Measurements from ENCODE around the gene RAB11FIP4.
"Not testable (repeated sequence)": the region's sequence is repeated elsewhere in the genome, so short reads cannot be mapped to it uniquely, and the experiment has no call there.

The RAB11FIP4 gene

GRCh38 chr17:31391496-31391949, at the start of gene RAB11FIP4:
RAB11FIP4 (plus strand) TSS chr17:31391675; CDS start chr17:31391853, 178 bp downstream.
- TF ChIP-seq, protein P1, sequence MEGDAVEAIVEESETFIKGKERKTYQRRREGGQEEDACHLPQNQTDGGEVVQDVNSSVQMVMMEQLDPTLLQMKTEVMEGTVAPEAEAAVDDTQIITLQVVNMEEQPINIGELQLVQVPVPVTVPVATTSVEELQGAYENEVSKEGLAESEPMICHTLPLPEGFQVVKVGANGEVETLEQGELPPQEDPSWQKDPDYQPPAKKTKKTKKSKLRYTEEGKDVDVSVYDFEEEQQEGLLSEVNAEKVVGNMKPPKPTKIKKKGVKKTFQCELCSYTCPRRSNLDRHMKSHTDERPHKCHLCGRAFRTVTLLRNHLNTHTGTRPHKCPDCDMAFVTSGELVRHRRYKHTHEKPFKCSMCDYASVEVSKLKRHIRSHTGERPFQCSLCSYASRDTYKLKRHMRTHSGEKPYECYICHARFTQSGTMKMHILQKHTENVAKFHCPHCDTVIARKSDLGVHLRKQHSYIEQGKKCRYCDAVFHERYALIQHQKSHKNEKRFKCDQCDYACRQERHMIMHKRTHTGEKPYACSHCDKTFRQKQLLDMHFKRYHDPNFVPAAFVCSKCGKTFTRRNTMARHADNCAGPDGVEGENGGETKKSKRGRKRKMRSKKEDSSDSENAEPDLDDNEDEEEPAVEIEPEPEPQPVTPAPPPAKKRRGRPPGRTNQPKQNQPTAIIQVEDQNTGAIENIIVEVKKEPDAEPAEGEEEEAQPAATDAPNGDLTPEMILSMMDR (IDR thresholded peaks at IDR 0.05; ENCODE audit: low read depth, low read length, missing control alignments), result no peak
- H3K4me3 ChIP-seq (ENCODE audit: low read depth, low read length), result no peak within 1 kb of the TSS
- DNase-seq (ENCODE audit: low read depth), result no peak

DNA sequence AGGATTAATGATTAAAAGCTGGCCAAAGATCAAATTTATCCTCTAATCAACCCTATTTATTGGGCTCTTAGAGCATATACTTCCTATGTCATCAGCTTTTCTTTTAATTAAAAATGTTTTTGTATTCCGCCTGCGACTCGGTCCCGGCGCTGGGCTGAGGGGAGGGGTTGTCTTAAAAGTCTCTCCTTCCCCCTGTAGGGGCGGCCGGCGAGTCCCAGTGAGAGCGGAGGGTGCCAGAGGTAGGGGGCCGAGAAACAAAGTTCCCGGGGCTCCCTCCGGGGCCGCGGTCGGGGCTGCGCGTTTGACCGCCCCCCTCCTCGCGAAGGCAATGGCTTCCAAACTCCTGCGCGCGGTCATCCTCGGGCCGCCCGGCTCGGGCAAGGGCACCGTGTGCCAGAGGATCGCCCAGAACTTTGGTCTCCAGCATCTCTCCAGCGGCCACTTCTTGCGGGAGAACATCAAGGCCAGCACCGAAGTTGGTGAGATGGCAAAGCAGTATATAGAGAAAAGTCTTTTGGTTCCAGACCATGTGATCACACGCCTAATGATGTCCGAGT, 46.2 kb upstream of the RAB11FIP4 start:
- not testable (repeated sequence) for DNase-seq (ENCODE audit: low read depth); H3K4me3 ChIP-seq (ENCODE audit: low read depth, low read length)

- TF ChIP-seq, protein P1 (IDR thresholded peaks at IDR 0.05; ENCODE audit: low read depth, low read length, missing control alignments), result no peak
- DNase-seq (ENCODE audit: low read depth), result no peak
Measured at GRCh38 chr17:31349454-31349853, 42.0 kb upstream of the RAB11FIP4 start.

DNA sequence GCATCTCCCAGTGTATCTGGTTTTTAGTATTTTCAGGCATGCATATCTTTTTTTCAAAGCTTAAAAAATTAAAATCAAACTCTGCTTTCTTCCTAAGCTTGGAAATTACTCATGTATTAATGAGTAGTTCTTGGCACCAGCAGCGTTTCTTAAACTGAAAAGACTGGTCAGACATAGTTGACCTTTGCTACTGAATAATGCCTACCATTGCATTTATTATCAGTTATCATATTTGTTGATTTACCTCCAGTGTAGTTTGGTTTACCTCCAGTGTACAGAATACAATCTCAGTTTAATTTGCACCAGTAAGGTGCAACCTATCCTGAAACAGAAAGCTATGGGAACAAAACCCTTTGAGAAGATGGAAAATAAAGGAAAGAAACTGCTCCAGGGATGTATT, 35.5 kb upstream of the RAB11FIP4 start:
- no peak for DNase-seq (ENCODE audit: low read depth)
- H3K4me3 ChIP-seq (ENCODE audit: low read depth, low read length), result no peak overlapping the region
- TF ChIP-seq, protein P1 (IDR thresholded peaks at IDR 0.05; ENCODE audit: low read depth, low read length, missing control alignments), result no peak

More at GRCh38 chr17:31349454-31349853, 42.0 kb upstream of the RAB11FIP4 start:
- H3K4me3 ChIP-seq (ENCODE audit: low read depth, low read length), result no peak overlapping the region

DNA sequence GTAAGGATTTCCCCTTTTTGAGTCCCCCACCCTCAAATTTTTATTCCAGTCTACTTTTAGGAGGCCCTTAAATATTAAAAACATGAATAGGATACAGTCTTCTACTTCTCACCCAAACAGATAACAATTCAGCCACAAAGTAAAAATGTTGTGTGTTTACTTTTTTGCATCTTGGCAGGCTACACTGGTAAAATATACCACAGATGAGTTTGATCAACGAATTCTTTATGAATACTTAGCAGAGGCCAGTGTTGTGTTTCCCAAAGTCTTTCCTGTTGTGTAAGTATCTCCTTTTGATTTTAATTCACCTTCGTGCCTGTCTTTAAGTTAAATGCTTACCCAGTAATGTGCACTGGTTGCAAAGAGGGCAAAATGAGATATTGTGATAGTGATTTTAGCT, 34.4 kb upstream of the RAB11FIP4 start:
- no peak for DNase-seq (ENCODE audit: low read depth)
- H3K4me3 ChIP-seq (ENCODE audit: low read depth, low read length), result no peak overlapping the region
- TF ChIP-seq, protein P1 (IDR thresholded peaks at IDR 0.05; ENCODE audit: low read depth, low read length, missing control alignments), result no peak

GRCh38 chr17:31357839-31358394, 33.6 kb upstream of the RAB11FIP4 start:
- TF ChIP-seq, protein P1 (IDR thresholded peaks at IDR 0.05; ENCODE audit: low read depth, low read length, missing control alignments), result no peak
- no peak for DNase-seq (ENCODE audit: low read depth)
- no peak overlapping the region for H3K4me3 ChIP-seq (ENCODE audit: low read depth, low read length)

DNA sequence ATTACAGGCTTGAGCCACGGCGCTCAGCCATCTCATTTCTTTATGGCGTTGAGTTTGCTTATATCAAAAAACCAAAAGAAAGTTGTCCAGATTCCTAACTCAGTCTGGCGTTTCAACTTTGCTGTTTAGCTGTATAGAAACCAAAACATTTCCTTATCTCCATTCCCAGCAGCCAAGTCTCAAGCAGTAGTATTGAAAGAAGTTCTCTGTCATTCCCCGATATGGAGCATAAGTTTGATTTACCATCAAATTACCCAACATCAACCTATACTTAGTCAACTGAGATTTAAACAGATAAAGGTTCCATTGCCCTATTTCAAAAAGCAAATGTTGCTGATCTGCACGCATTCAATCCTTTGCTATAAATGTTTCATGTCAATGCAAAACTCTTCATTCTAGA, 27.5 kb upstream of the RAB11FIP4 start:
- no peak overlapping the region for H3K4me3 ChIP-seq (ENCODE audit: low read depth, low read length)
- no peak for DNase-seq (ENCODE audit: low read depth)
- TF ChIP-seq, protein P1 (IDR thresholded peaks at IDR 0.05; ENCODE audit: low read depth, low read length, missing control alignments), result no peak
